GM23248 (cell line): ENCODE measurements around the gene MRPS24.

Experiments
- EZH2 ChIP-seq: fragments of 200-600 bp; sonication (generic); IDR thresholded peaks from 2 replicates; pipeline ENCODE4 v1.6.1; 2018; ENCODE audit warnings: antibody characterized with exemption, mild to moderate bottlenecking; ENCODE audit not compliant: insufficient read depth, poor library complexity, severe bottlenecking
- EZH2phosphoT487 ChIP-seq: fragments of 200-600 bp; sonication (generic); IDR thresholded peaks from 2 replicates; pipeline ENCODE4 v1.6.1; 2018; ENCODE audit warnings: antibody characterized with exemption, moderate library complexity, mild to moderate bottlenecking, low read depth; ENCODE audit not compliant: insufficient read depth

DNA sequence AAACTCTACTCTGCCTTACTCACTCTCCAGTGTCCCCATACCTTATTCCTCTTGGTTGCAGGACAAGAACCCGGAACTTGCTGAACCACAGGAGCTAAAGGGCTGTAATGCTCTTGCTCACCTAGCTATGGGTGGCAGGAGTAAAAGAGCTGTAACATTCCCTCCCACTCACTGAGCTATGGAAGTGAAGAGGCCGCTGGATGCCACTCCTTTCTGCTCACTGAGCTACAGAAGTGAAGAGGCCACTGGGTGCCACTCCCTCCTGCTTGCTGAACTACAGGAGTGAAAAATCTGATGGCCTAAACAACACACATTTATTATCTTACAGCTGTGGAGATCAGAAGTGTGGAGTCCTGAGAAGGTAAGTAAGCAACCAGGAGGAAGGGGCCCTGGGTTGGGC, 17.5 kb downstream of the MRPS24 start:
- TF ChIP-seq EZH2 (no peak), EZH2phosphoT487 (no peak)
